HG02642 (cell line): ENCODE results near the gene STAMBPL1.
A peak's percentile ranks its signal among the peaks of the same experiment; 100 is the strongest.
"Not testable (repeated sequence)": the region's sequence is repeated elsewhere in the genome, so short reads cannot be mapped to it uniquely, and the experiment has no call there.

Experiments used
- ATAC-seq: cut with Tn5 transposase; IDR thresholded peaks from one replicate; pipeline ENCODE4 v1.9.1; 2021; ENCODE audit warnings: mild to moderate bottlenecking; ENCODE audit not compliant: unreplicated experiment, poor library complexity

STAMBPL1 gene

DNA sequence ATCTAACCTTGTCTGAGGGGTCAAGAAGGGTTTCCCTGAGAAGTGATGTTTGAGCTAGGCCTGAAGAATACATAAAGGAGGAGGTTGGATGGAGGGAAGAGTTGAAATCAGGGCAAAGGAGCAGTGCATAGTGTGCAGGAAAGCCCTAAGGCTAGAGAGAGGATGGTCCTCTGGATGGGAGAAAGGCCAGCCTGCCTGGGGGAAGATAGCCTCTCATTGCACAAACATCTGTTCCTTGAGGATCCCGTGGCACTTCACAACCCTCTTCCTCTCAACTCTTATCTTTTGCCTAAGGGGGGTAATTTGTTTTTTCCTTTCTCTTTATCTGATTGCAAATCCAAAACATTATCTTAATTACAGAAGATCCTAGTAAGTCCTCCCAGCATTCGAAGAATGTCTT lies 35.7 kb downstream of the STAMBPL1 start:
- no peak for ATAC-seq

DNA sequence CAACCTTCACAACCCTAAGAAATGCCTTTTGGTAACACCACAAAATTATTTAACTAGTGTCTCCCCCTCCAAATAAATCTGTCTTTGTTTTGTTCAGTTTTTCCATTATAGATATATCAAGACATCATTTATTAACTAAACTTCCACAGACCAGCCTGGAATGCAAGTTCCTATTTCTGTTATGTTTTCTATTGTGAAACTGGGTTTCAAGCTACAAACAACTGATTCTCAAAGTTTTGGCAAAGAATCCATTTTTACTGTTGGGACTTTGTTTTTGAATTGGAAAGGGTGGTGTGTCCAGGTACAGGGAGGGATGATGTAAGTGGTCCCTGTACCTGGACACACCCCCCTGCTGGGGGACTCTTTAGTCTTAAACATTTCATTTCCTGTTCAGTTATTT lies 36.2 kb downstream of the STAMBPL1 start:
- no peak for ATAC-seq

DNA sequence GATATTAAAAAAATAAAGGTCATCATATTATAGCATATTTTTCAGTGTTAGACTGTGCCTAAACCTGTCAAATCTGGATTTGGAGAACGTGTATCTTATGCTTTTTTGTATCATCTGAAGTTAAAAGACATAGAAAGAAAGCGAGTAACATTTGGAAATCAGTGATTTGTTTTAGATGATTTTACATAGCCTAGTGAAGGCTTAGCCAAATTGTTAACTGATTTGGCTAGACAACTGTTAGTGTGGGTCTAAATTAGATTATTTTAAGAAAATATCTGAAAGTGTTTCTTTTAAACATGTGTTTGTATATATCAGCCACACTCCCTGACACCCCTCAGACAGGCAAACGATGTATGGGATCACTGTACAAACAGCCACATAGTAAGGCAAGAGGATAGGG lies 36.9 kb downstream of the STAMBPL1 start:
- ATAC-seq: no peak

DNA sequence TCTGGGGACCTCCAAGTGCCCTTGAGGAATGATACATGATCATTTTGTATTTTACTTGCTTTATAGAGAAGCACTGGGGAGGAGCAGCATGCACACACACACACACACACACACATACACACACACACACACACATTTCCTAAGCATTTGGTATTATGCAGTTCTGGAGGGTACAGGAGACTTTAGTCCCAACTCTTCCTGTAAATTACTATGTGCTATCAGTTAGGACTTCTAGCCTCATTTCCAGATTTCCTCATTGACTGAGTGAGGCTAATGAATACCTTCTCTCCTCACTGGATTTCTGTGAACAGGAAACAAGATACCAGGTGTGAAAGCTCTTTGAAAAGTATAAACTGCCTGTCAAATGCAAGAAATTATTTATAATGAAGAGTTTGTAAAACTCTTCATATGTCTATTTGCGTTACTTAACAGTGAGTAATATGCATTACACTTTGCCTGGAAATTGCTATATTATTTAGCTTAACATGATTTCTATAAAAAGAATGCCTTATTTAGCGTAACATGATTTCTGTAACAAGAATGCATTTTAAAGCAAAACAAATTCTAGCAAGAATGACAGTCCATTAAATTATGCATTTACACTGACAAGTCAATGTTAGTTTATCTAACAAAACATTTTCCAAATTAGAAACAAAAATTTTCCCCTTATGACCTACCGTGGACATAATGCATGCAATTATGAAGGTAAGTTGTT lies 38.3 kb downstream of the STAMBPL1 start:
- no peak for ATAC-seq

DNA sequence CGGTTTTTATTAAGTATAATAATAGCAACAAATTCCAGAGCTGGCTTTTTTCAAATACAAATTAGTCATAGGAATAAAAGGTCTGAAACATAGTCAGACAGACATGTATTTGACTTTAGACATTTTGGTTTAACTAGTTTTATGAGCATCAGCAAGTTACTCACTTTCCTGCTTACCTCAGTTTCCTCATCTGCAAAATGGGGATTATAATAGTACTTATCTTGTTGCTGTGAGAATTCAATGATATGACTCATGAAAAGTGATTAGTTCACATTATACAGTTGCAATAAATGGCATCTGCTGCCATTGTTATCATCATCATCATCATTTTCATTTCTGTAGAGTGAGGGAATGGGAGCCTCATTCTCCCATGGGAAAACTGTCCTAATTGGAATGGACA lies 39.0 kb downstream of the STAMBPL1 start:
- ATAC-seq: no peak

DNA sequence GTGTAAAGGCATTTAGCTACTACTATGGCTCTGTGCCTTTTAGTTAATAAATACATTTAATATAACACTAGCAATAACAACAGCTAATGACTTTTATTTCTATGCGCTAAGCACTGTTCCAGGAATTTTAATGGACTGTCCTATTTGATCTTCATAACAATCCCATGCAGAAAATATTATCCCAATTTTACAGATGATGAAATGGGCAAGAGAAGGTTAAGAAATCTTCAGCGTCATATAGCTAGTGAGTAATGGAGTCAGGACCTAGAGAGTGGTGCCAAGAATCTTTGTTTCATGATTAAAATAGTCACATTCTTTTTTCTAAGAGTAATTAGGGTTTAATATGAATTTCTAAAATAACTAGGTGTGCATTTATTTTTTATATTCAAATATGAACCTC lies 40.2 kb downstream of the STAMBPL1 start:
- no peak for ATAC-seq

DNA sequence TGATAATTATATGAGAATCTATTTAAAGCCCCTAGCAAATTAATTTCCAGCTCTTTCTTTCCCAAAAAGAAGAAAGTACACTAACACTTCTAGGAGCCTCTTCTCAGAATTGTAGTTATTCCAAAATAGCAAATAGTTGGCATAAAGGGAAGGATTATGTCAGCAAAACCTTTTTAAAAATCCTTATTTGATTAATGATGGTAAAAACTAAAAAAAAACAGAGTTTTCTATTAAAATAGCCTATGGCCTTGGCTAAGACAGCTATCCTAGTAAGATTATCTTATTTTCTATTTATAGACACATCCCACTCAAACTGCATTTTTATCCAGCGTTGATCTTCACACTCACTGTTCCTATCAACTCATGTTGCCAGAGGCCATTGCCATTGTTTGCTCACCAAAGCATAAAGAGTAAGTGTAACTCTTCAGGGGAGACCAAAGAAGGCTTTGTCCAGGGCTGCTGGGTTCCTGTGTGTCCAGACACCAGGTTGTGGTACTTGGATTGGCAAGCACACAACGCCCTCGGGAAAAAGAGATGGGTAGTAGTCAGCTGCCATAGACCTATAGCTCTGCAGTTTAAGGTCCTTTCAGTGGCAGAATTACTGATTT lies 41.0 kb downstream of the STAMBPL1 start:
- ATAC-seq: no peak

DNA sequence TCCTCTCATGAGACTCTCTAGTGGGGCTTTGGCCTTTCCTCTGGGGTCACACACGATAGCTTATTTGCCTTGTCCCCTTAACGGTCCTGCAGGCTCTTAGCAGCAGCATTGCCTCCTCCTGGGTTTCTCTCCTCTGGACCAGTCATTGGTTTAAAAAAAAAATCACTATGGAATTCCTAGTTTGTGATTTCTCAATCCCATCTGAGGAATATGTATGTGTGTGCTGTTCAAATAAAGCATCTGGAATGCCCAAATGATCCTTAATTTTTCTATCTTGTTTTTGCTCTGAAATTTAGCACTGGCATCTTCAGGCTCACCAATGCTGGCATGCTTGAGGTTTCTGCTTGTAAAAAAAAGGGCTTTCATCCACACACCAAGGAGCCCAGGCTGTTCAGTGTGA lies 42.0 kb downstream of the STAMBPL1 start:
- ATAC-seq: no peak

DNA sequence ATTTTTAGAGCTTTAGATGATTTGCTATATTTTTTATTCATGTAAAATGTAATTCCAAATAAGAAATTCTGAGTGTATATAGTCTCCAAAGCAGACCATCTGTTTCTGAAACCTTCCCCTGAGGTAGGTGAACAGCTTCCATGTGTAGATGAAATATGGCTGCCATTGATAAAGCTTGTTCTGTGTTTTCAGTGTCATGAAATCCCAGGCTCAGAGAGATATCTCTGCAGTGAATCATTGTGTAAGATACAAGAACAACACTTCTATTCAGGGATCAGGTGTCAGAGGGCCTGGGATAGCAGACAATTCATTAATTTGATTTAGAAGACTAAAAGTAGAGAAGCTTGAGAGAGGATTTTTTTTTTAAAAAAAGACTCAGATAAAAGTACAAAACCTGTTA lies 43.5 kb downstream of the STAMBPL1 start:
- no peak for ATAC-seq

DNA sequence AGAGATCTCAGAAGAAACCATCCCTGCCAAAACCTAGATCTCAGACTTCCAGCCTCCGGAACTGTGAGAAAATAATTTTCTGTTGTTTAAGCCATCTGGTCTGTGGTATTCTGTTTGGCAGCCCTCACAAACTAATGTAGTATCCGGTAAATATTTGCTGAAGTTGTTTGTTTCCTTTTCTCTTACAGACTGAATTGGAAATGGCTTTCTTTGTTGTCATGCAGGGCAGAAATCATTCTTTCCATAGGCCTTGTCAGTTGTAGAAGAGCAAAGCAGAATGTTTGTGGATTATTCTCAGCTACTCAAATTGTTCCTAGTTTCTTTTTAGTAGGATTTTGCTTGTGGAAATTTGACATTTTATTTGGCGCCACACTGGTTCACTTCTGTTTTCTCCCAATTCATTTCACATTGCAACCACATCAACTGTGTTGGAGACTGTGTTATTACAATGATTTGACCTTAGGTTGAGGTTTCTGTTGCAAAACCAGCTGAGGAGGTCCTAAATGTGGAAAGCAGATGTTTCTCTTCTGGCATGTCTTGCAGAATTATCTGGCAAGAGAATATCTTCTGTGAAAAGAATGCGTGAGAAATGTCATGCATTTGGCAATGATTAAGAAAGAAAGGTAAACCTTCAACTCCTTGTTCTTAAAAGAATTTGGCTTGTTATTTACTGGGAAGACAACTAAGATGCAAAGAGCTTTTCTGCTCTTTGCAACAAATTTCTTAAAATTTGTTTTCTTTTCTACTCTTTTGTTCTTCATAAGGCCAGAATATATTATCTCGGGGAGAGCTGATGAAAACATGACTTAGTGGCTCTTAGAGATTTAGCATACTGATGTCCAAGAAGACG lies 46.7 kb downstream of the STAMBPL1 start:
- ATAC-seq: no peak

DNA sequence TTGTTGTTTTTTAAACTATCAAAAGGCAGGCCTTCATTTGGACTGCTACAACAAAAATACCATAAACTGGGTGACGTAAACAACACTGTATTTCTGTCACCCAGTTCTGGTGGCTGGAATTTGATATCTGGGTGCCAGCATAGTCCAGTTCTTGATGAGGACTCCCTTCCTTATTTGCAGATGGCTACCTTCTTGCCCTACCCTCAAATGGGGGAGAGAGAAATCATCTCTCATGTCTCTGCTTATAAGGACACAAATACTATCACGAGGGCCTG lies 47.3 kb downstream of the STAMBPL1 start:
- no peak for ATAC-seq

DNA sequence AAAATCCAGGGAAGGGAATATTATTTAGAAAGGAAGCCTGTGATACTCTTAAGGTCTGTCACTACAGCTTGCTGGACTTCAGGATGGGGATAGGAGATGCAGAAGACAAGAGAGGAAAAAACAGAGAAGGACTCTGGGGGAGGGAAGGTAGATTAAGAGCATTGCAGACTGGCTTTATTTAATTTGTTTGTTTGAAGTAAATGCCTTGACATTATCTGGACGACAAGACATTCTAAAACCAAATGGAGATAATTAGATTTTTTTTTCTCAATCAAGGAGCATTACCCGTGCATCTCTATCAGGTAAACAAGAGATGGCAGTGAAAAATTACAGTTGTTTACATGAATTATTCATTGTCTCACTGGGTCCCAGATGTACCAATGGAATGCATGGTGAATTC lies 48.2 kb downstream of the STAMBPL1 start:
- no peak for ATAC-seq

DNA sequence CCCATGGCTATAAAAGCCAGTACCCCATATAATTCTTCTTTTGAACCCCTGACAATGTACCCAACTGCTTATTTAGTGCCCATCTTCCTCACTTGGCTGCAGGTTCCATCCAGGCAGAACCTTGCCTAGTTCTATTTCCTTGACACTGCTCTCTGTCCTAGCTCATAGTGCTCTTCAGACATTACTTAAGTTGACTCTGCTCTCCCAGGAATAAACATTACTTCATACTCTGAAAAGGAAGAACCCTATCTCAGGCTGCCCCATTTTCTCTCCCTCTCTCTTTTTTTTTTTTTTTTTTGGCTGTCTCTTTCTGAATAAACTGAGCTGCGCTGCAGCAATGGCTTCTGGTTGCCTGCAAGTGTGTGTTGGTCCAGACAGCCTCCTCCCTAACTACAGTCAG lies 51.5 kb downstream of the STAMBPL1 start:
- ATAC-seq: no peak

DNA sequence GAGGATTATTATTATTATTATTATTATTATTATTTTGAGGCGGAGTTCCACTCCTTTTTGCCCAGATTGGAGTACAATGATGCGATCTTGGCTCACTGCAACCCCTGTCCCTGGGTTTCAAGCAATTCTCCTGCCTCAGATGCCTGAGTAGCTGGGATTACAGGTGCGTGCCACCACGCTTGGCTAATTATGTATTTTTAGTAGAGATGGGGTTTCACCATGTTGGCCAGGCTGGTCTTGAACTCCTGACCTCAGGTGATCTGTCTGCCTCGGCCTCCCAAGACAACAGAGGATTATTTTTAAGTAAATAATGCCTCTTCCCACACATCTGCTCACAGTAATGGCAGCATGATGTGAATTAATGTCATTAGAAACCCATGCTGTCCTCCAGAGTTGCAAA lies 52.0 kb downstream of the STAMBPL1 start:
- not testable (repeated sequence) for ATAC-seq

DNA sequence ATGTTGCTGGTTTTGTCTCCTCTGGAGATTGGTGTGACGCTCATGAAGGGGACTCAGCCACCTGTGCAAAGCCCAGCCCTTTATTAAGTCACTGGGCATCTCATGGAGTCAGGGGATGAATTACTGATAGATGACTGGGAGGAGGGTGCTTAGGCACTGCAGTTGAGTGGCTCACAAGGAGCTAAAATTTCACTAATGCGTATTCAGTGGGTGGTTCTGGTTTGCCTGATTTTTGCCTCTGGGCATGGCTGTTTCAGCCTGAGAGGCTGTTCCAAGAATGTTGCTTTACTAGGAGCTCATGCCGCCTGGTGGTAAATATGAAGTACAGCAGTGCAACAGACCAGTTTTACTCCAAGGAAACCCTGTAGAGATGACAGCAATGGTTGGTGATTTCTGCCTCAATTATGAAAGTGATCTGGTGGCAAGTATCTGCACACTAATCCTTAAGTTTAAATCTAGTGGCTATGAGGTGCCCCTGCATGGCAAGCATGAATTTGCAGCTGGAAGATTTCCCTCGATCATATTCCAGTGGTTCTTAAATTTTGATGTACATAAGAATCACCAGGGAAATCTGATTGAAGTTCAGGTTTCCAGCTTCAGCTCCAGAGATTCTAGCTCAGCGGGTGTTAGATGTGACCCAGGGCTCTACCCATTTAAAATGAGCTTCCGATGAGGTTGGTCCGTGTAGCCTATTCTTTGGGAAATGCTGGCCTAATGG lies 52.7 kb downstream of the STAMBPL1 start:
- ATAC-seq: peak; percentile 75

DNA sequence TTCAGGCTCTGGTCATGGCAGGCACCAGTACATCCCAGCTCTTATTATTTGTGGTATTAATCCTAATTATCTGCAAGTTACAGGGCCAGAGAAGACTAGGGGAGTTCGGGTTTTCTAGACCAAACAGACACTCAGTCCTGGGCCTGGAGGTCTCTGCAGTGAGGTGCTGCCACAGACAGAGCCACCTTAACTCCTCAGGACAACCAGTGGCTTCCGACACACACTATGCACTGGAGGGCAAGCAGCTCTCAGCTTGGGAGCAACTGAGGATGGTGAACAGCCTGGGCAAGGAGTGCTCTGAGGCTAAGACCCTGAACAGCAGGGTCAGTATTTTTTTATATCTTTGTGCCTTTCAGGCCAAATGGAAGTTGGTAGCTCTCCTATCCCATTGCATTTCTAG lies 53.5 kb downstream of the STAMBPL1 start:
- ATAC-seq: no peak

DNA sequence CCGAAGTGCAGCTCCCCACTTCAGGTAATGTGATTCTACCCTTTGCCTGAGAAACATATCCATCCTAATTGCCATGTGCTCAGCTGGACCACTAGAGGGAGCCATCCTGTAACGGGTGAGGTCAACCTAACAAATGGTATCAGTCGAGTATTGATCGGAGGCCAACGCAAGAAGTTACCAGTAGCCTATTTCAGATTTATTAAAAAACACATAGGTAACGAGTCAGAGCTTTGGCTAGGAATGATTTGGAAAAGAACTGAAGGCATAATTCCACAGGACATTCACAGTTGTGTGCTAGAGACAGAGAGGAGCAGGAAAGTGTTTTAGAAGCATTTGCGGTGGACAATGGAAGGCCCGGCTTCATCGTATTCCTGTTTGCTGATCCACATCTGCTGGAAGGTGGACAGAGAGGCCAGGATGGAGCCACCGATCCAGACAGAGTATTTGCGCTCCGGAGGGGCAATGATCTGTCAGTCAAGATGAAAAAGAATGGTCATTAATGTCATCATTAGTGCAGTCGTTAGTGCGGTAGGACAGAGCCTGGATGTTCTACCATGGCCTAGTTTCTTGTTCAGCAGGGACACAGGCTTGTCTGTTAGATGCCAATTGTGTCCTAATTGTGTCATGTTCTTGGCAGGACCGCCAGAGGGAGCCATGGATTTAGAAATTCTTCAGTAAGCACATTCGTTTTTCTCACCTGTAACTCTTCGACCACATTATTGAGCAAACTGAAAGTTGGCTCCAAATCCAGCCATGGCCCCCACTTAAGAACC lies 55.0 kb downstream of the STAMBPL1 start:
- ATAC-seq: peak; percentile 49

DNA sequence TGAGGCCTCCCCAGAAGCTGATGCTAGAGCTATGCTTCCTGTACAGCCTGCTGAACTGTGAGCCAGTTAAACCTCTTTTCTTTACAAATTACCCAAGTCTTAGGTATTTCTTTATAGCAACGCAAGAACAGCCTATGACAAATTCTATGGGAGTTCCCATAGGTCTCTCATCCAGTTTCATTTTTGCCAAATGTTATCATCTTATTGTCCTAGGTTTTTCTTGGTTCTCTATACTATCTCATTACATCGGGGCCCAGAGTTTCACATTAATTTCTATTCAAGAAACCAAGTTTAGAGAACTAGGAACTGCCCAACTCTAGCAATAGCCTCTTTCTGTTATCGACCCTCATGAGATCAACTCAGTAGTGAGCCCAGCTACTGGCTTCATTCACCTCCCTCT lies 56.6 kb downstream of the STAMBPL1 start:
- no peak for ATAC-seq

DNA sequence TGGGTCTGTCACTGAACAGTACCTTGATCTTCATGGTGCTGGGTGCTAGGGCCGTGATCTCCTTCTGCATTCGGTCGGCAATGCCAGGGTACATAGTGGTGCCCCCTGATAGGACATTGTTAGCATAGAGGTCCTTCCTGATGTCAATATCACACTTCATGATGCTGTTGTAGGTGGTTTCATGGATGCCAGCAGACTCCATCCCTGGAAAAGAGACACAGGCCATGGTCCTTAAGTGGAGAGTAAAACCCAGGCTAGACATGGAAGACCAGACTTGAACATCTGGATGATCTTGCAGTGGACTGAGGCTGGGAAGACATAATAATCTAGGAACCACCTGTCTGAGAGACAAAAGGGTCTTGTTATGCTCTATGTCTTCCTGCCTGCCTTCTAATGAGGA lies 58.0 kb downstream of the STAMBPL1 start:
- no peak for ATAC-seq

DNA sequence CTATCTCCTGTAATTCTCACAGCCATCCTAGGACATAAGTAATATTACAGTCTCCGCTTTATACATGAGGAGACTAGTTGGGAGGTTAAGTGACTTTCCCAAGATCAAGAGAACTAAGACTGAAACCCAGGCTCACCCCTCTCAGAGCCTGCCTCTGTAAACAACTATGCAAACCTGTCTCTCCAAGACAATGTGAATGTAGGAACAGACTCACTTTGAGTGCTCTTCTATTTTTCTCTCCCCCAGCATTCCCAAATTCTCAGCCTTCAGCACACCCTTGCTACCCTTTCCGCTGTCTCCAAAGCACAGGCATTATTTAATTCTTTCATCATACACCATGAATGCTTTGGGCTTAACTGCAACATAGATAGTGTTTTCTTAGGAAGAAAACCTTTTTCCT lies 58.9 kb downstream of the STAMBPL1 start:
- ATAC-seq: no peak
